Measurements from ENCODE around the gene ZNF462.

Gene ZNF462

GRCh38 chr9:106929471-106930177 lies 66.7 kb downstream of the ZNF462 start:
- DNase-seq (ENCODE audit: low read depth) = no peak

DNA sequence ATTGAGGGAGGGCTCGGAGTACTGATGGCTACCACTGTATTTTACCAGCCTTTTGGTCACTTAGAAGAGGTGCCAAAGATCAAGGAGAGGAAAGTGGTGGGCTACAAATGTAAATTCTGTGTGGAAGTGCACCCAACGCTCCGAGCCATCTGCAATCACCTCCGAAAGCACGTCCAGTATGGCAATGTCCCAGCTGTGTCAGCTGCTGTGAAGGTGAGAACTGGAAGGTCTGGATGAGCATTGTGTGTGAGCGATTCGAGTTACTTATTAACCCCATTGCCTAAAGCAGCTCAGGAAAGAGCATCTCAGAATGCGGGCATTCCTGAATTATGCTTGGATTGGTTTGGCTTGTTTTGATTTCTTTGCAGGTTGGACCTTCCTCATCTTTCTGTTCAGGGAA lies 67.5 kb downstream of the ZNF462 start:
- DNase-seq (ENCODE audit: low read depth) = no peak

DNA sequence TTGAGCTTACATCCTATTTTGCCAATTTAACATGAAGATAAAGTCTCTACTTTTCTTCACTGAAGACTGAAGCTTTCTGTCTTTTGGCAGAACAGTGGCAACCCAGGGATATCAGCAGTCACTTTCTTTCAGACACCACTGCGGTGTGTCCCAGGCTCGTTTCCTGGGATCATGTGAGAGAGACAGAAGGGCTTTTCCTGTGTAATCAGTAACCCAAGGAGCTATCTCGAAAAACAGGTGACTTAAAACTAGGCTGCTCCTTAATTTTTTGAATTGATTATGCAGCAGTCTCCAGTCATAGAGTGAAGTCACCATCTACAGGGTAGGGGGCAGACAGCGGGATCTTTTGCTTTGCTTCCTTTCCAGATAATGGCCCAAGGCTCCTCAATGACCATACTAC lies 68.5 kb downstream of the ZNF462 start:
- no peak for DNase-seq (ENCODE audit: low read depth)

GRCh38 chr9:106932178-106932577 lies 69.2 kb downstream of the ZNF462 start:
- no peak for DNase-seq (ENCODE audit: low read depth)

DNA sequence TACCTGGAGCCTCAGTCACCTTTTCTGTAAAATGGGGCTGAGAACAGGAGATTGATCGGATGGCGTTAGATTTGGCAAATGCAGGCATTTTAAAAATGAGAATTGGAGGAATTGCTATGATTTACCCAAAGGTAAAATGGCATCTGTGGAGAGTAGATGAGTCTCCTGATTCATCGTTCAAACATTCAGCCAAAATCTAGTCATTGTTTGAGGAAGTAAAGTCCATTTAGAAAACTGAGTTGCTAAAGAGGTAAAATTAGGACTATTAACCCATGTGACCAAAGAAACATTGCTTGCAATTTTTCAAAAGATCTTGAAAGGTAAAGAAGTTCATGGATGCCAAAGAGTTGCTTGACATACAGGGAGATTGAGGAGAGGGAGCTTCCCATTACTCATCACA lies 69.7 kb downstream of the ZNF462 start:
- DNase-seq (ENCODE audit: low read depth) = no peak

DNA sequence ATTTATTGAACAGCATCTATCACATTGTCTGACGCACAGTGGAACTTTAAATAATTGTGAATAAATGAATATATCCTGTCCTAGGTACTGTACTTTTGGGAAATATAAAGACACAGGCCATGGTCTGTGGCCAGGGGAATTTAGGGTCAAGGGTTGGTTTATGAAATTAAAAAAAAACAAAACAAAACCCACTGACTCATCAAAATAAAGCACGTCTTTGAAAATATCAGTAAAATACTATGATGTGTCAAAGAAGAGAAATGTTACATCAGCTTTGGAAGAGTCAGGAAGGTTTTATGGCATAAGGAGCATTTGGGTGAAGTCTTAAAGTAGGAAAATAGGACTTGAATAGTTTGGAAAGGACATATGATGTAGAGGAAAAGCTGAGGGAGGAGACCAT lies 70.5 kb downstream of the ZNF462 start:
- DNase-seq (ENCODE audit: low read depth) = no peak

GRCh38 chr9:106934442-106935238 lies 71.7 kb downstream of the ZNF462 start:
- DNase-seq (ENCODE audit: low read depth) = no peak

DNA sequence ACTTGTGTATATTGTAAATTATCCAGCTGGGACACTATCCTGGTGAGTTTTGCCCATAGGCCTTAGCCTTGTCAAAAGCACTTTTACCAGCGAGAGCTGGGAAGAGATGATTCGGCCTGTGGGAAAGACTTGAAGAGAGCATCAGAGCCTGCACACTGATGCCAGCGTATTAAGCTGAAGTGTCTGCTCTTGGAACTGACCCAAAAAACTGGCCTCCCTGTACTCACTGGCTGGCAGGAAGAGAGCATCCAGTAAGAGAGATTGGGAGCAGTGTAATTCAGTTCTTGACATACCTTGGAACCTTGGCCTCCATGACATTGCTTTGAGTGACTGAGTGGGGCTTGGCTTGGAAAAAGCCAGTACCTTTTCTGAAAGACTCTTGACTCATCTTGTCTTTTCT lies 73.7 kb downstream of the ZNF462 start:
- DNase-seq (ENCODE audit: low read depth) = no peak

DNA sequence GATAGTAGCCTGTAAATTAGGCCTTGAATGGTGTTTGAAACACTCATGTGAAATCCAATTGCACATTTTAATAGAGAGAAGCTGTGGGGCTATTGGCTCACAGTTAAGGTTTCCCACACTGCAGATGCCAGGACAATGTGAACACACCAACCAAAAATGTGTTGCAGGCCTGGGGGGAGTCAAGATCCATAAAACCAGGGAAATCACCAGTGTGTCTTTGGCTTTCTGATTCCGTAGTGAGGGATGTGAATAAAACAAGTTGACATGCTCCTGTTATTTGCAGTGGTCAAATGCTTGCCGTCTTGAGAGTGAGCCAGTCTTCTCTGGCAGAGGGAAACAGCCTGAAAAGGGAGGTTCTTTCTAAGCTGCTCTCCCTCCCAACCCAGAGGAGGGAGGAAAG lies 79.0 kb downstream of the ZNF462 start:
- no peak for DNase-seq (ENCODE audit: low read depth)

DNA sequence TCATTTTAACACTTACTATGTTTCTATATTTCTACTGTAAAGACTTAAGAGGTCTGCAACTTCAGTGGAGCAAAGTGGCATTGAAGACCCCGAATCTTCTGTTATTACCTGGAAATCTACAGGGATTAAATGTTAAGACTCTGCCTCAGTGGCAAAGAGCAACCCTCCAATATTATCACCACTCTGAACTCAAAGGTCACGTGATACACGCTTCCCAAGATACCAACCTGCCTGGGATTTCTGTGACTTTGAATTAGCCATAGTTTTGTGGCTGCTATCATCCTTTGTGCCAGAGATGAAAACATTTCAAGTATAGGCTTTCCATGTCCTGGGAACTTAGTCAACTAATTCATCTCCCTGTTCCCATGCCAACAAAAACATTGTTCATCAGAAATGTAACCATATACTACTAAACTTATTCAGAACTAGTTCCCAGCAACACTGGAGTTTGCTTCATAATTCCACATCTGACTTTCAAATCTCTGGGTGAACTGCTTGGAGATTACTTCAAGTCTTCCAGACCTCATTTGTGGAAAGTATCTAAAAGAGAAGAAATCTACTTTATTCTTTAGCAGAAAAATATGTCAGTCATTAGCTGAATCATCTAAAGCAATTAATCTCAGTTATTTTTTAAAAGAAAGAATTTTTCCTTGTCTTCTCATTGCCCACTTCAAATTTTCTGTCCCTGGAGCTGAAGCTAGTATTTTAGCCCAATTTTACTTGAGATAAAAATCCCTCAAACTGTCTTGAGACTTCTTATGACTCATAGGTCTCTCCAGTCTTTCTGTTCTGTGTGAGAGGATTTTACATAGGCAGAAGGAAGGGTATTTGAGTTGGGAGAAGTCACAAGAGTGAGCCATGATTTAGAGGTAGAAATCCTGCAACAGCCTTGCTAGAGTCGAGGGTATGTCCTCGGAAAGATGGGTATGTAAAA lies 83.0 kb downstream of the ZNF462 start:
- DNase-seq (ENCODE audit: low read depth) = no peak

DNA sequence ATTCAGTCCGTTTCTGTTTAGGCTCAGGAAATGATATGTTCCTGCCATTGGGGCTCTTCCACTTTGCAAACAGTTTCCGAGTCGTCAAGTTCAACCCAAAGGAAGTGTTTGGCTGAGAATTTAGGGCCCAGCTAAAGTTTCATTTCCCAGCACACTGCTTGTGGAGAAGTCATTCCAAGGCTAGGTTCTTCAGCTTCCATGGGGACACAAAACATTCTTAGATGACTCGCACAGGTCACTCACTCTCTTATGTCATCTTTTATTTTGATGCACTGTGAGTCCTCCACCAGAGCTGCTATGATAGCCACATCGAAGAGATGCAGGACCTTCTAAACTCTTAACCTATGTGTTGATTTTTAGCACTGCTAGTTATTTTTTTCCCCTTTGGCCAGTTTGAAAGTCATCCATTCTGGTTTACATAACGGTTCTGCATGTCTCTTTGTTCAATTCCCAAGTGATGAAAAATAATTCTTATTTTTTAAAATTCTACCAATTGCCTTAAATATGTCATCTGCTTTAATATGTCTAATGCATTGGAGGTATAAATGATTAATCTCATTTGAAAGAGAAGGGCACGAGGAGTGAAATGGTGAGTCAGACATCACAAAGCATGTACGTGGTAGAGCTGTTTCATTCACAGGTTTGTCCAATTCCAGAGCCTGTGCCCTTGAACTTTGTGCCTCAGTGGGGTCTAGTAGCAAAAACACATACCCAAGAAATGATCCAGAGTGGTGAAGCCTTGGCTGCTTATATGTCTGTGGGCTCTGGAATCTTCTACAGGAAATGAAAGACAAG lies 84.3 kb downstream of the ZNF462 start:
- DNase-seq (ENCODE audit: low read depth) = no peak

DNA sequence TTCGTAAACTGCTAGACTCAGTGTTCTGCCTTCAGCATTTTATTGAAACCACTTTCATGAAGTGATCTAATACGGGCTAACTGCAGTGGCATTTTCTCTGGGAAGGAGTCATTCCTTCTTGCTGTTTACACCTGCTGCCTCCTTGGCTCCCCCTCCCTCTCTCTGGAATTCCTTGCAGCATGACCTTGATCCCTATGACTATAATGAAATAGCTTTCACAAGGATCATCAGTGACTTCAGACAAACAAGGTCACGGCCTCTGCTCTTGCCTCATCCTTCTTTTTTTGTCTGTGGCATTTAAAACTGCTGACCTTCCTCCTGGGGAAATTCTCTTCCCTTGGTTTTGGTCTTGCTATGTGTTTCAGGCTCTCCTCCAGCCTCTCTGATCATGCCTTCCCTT lies 90.2 kb downstream of the ZNF462 start:
- DNase-seq (ENCODE audit: low read depth) = no peak

GRCh38 chr9:106954558-106954957 lies 91.6 kb downstream of the ZNF462 start:
- no peak for DNase-seq (ENCODE audit: low read depth)

- no peak for DNase-seq (ENCODE audit: low read depth)
Measured at GRCh38 chr9:106954974-106955850, 92.2 kb downstream of the ZNF462 start.

GRCh38 chr9:106956971-106957370 lies 94.0 kb downstream of the ZNF462 start:
- DNase-seq (ENCODE audit: low read depth) = no peak

DNA sequence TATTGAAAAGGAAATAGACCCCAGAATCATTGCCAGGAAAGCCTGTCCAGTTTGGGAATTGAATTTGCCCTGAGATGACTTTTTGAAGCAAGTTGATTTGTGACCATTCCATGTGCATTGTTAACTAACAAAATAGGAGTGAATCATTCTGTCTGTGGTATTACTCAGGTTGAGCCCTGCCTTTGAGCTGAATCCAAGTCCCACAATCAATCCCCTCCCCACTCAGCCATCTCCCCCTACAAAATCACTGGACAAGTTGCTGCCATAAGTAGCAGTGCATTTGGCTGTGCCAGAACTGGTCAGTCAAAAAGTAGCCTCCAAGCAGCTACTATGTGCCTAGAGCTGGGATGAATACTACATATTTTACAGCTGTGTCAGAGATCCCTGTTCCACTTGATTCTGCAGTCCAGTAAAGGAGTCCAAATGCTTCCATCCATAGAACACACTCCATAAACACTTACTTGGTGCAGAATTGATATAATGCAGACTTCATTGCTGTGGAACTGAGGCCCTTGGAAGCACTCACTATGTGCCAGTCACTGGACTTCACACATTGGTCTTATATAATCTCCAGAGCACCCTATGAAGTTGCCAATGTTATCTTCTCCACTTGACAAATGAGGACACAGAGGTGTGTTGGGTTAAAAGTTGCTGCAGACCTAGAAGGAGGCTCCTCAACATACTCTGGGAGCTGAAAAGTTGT lies 96.1 kb downstream of the ZNF462 start:
- no peak for DNase-seq (ENCODE audit: low read depth)

DNA sequence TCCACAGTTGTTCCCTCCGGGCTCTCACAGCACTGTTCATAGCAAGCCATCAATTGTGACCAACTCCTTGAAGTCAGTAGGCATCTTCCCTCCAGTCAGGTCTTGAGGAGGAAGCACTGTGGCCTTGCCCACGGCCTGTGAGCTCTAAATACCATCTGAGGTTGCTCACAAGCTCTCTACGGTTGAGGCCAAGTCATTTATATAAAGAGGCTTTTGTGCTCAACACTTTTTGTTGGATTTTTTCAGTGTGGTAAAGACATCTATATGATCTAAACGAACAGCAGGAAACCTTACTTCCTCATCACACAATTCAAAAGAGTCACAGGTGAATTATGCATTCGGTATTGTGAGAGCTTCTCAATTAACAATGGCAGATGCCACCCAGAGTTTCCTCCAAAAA lies 97.3 kb downstream of the ZNF462 start:
- no peak for DNase-seq (ENCODE audit: low read depth)

- DNase-seq (ENCODE audit: low read depth) = no peak
Measured at GRCh38 chr9:106961623-106962022, 98.7 kb downstream of the ZNF462 start.

GRCh38 chr9:106962122-106962521 lies 99.2 kb downstream of the ZNF462 start:
- DNase-seq (ENCODE audit: low read depth) = no peak

Measured in CMK (cell line).